IMR-90 (cell line): Measurements from ENCODE around the gene MYL12B.

Source experiments
- CHD1 ChIP-seq: IDR thresholded peaks from 2 replicates; pipeline ENCODE4 v1.6.1; 2012; ENCODE audit warnings: low read depth, low read length, improper control_type of control experiment
- POLR2A ChIP-seq: IDR thresholded peaks from 2 replicates; pipeline ENCODE4 v1.6.1; 2012; ENCODE audit warnings: mild to moderate bottlenecking, low read depth, low read length
- RAD21 ChIP-seq: IDR thresholded peaks from 2 replicates; pipeline ENCODE4 v1.6.1; 2012; ENCODE audit warnings: low read length, improper control_type of control experiment
- SMC3 ChIP-seq: fragments of 150-350 bp; IDR thresholded peaks from 2 replicates; pipeline ENCODE4 v1.6.1; 2016; ENCODE audit warnings: low read depth, mild to moderate bottlenecking, antibody characterized with exemption, low read length, moderate library complexity
- TF ChIP-seq, protein P1 (sequence below): conservative IDR thresholded peaks from 2 replicates; pipeline ENCODE4 v1.5.1; 2012; ENCODE audit warnings: mild to moderate bottlenecking, low read depth, low read length, improper control_type of control experiment
- TF ChIP-seq, protein P2 (sequence below): fragments of 150-350 bp; IDR thresholded peaks from 2 replicates; pipeline ENCODE4 v1.6.1; 2017; ENCODE audit warnings: mild to moderate bottlenecking, antibody characterized with exemption, low read length, low read depth

DNA sequence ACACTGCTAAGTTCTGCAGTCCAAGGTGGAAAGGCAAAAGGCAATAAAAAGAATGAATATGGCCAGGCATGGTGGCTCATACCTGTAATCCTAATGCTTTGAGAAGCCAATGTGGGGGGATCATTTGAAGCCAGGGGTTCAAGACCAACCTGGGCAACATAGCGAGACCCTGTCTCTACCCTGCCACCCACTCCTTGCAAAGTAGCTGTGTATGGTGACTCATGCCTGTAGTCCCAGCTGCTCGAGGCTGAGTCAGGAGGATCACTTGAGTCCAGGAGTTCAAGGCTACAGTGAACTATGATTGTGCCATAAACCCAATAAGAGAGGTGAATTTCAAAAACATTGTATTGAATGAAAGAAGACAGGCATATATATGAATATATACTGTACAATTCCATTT is 2.4 kb downstream of the MYL12B start:
- TF ChIP-seq, protein P1, sequence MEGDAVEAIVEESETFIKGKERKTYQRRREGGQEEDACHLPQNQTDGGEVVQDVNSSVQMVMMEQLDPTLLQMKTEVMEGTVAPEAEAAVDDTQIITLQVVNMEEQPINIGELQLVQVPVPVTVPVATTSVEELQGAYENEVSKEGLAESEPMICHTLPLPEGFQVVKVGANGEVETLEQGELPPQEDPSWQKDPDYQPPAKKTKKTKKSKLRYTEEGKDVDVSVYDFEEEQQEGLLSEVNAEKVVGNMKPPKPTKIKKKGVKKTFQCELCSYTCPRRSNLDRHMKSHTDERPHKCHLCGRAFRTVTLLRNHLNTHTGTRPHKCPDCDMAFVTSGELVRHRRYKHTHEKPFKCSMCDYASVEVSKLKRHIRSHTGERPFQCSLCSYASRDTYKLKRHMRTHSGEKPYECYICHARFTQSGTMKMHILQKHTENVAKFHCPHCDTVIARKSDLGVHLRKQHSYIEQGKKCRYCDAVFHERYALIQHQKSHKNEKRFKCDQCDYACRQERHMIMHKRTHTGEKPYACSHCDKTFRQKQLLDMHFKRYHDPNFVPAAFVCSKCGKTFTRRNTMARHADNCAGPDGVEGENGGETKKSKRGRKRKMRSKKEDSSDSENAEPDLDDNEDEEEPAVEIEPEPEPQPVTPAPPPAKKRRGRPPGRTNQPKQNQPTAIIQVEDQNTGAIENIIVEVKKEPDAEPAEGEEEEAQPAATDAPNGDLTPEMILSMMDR = no peak
- no peak for TF ChIP-seq POLR2A
- no peak for TF ChIP-seq CHD1
- no peak for TF ChIP-seq RAD21
- no peak for TF ChIP-seq SMC3
- TF ChIP-seq, protein P2, sequence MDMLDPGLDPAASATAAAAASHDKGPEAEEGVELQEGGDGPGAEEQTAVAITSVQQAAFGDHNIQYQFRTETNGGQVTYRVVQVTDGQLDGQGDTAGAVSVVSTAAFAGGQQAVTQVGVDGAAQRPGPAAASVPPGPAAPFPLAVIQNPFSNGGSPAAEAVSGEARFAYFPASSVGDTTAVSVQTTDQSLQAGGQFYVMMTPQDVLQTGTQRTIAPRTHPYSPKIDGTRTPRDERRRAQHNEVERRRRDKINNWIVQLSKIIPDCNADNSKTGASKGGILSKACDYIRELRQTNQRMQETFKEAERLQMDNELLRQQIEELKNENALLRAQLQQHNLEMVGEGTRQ = no peak
